ENCODE results near the gene GP1BA.

DNA sequence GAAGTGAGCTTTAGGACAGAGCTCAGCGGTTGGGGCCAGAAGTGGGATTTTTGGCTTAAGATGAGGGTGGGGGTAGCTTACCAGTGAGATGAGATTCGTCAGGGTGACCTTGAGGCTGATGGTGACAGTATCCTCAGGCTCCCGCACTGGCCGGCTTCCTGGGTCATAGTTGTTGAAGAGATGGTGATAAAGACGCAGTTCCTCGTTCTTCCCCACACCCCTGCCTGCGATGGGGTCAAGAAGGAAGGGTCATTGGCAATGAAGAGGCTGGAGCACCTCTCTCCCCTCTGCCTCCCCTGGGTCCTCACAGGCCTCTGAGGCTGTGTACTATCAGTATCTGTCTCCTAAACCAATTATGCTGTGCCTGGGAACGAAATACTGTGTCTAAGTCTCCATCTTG is 29.5 kb upstream of the GP1BA start:
- TF ChIP-seq, protein P1, sequence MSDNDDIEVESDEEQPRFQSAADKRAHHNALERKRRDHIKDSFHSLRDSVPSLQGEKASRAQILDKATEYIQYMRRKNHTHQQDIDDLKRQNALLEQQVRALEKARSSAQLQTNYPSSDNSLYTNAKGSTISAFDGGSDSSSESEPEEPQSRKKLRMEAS (IDR thresholded peaks at IDR 0.05; ENCODE audit: insufficient read depth, insufficient read length), result no peak
- TF ChIP-seq, protein P2, sequence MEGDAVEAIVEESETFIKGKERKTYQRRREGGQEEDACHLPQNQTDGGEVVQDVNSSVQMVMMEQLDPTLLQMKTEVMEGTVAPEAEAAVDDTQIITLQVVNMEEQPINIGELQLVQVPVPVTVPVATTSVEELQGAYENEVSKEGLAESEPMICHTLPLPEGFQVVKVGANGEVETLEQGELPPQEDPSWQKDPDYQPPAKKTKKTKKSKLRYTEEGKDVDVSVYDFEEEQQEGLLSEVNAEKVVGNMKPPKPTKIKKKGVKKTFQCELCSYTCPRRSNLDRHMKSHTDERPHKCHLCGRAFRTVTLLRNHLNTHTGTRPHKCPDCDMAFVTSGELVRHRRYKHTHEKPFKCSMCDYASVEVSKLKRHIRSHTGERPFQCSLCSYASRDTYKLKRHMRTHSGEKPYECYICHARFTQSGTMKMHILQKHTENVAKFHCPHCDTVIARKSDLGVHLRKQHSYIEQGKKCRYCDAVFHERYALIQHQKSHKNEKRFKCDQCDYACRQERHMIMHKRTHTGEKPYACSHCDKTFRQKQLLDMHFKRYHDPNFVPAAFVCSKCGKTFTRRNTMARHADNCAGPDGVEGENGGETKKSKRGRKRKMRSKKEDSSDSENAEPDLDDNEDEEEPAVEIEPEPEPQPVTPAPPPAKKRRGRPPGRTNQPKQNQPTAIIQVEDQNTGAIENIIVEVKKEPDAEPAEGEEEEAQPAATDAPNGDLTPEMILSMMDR (IDR thresholded peaks at IDR 0.05; ENCODE audit: extremely low read depth in 1 of 2, insufficient read depth in 1 of 2, low read depth in 1 of 2, low read length in 2 of 2), result no peak
- TF ChIP-seq POLR2AphosphoS5 (IDR thresholded peaks at IDR 0.05; ENCODE audit: insufficient read depth, low read depth, low read length), result no peak
